GM19099 (cell line): ENCODE results near the gene RETREG1.

Experiments used
- POLR2A ChIP-seq: IDR thresholded peaks from 3 replicates; pipeline ENCODE4 v1.6.1; 2011; ENCODE audit warnings: low read depth; ENCODE audit not compliant: insufficient read length; ENCODE audit errors: extremely low read depth

The RETREG1 gene

DNA sequence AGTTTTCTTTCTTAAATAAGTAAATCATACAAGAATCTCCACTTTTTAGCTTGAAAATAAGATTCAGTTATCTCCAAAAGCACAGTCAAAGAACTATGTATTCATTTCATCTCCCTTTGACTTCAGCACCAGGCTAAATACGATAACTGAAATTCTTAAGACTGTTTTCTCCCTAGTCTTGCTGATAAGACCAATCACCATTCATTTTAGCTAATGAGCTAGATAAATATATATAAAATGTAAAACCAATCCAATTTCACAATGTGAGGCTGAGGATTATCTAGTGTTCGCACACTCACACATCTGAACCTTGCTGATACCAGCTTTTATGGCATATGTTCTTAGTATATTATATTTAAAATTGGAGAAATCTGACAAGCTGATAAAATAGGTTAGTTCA is 133.9 kb downstream of the RETREG1 start:
- TF ChIP-seq POLR2A: no peak

DNA sequence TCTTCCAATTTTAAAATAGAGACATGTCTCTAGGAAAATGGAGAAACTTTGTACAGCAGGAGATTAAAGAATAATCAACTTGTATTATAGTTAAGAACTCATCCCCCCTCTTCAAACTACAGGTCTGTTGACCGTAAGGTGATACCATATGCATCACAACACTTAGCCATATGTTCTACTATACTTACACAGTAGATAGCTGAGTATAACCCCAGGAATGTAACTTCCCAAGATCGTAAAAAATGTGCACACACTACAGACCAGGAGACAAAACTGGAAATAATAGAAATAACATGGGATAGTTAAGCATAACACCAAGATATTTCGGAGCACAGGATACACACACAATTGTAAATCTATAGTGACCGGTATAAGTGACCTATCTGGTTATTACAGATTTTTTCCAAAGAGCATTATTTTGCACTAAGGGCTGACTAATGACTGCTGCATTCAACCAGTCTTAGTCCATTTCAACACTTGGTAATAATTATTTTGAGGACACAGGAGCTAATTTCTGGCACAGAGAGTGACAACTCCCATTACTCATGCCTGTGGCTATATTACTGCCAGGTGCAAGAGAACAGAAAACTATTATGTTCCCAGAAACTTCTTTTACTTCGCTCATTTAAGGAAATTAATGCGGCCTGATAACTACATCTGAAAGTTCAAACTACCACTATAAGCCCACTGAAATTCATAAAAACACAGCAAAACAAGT is 135.8 kb downstream of the RETREG1 start:
- TF ChIP-seq POLR2A: no peak

DNA sequence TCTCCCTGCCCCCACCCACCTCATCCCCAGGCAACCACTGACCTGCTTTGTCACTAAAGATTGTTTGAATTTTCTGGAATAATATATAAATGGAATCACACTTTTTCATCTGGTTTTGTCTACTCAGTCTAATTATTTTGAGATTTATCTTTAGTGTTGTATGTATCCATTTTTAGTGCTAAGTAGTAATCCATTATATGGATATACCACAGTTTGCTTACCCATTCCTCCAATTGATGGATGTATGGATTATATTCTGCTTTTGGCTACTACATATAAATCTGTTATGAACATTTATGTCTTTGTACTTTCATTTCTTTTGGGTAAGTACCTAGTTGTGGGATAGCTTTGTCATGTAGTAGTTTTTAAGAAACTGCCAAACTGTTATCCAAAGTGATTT is 136.7 kb downstream of the RETREG1 start:
- TF ChIP-seq POLR2A: no peak

DNA sequence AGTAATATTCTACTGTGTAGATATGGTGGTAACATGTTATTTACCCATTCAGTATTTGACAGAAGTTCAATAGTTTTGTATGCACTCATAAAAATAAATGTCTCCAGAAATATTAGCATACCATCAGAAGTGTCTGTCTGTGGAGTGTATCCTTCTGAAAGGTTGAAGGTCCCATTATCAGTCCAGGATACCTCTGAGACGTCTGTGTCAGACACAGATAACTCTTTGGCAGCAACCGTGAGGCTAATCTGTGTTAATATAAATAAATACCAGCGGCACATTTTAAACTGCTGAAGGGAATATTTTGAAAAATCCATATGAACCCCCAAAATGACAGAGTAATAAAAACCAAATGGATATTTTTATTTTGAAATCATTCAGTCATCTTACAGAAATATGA is 139.3 kb downstream of the RETREG1 start:
- TF ChIP-seq POLR2A: no peak

DNA sequence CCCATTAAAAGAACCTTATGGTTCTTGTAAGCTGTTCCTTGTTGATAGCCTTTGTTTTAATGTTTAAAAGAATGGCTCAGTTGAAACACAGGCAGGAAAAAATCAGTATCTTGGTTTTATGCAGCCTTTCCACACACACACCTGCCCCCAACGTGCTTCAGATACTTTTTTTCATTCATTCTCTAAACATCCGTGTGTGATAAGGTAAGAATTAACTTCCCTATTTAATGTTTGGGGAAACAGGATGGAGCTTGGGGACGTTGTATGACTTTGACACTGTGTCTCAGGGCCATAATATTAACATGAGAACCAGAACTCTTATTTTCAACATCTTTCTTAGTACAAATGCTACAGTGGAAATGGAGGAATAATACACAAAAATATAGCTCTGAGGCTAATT is 145.4 kb downstream of the RETREG1 start:
- TF ChIP-seq POLR2A: no peak

DNA sequence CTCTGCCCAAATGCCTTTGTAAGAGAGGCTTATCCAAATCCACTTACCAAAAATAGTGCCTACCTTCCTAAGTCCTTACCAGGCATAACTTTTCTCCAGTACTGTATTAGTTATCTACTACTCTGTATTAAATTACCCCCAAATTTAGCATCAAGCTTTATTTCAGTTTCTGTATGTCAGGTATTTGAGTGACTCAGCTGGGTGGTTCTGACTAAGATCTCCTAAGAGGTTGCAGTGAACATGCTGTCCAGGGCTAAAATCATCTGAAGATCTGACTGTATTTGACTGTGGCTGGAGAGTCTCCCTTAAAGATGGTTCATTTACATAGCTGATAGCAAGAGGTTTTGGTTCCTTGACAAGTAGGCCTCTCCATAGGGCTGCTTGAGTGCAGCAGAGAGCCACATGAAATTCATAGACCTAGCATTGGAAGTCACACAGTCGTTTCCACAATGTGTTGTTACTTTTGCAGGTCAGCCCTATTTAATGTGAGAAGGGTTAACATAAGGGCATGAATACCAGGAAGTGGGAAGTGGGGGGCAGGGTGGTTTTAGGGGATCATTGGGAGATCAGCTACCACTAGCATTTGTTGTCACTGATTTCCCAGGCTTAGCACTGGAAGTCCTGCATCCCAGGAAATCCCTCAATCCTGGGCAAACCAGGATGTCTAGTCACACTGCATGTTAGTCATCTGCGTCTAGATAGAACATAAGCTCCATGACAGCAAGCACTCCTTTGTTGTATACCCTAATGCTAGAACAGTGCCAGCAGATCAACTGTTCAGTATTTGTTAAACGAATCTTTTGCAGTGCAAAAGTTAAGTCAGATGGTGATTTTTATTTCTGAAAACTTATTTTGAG is 149.2 kb downstream of the RETREG1 start:
- no peak for TF ChIP-seq POLR2A

DNA sequence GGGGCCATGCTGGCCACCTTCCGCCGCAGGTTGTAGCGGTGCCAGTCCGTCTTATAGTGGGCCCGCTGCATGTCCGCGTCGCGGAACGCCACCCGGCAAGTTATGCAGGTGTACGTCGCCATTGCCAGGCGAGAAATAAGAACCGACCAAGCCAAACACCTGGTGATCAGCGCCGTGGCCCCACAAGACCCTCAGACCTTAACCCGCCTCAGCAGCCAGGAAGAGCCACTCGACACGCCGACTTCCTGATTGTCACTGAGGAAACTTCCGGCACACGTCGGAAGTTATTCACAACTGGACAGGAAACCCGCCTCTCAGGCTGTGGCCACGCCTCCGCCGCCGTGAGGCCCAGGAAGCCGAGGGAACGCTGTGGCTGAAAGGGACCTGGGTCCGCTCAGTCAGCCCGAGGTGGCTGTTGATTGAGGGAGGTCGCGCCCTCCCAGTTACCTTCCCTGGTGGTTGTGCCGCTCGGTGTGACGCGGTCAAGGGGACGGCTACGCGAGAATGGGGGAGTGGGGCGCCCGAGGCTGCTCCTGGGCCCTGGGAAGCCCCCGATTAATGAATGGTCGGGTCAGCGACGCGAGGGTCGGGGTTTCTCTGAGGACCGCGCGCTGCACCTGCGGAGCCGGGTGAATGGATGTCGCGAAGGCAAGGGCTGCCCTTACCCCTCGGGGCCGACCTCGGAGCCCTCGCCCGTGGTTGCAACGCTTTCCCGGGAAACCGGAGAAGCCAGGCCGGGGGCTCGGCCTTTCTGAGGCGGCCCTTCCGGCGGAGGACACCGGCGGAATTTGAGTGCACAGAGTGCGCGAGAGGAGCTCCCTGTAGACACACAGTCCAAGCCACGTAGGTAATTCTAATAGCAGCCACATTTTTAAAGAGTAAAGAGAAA is 151.0 kb downstream of the RETREG1 start, which contains the start of gene ZNF622:
ZNF622 (minus strand) TSS at position 257 of the 889 bp plus-strand sequence; CDS start at position 122, 135 bp downstream.
- peak; percentile 97 for TF ChIP-seq POLR2A

DNA sequence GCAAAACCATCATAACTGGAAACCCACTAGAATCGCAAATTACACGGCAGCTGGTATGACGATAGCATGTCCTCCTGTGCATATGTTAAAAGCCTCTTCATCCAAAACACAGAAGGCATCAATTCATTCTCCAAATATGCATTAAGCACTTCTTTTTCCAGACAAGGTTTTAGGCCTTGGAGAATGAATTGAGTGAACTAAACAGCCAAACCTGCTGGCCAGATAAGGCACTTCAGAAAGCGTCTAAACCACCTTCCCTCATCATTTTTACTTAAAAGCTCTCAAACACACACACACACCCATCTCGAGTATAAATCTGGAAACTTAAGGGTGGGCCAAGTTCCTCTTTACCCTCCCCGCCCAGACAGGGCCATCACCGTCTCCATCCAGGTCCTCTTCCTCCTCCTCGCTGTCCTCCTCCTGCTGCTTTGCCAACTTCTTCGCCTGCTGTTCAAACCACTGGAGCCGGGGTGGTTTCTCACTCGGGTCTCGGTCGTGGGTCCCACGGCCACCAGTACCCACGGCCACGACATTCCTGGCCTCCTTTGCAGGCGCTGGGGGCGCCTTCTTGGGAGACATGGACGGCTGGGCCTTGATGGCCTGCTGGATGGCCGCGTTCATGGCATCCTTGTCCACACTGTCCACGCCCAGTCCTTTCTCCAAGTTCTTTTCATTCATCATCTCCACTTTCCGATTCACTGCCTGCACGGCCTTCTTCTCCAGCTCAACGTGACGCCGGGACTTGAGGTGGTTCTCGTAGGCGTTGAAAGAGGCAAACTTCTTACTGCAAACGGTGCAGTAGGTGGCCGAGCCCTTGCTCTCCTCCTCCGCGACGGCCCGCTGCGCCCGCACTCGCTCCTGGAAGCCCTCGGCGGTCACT is 151.9 kb downstream of the RETREG1 start:
- TF ChIP-seq POLR2A: no peak

DNA sequence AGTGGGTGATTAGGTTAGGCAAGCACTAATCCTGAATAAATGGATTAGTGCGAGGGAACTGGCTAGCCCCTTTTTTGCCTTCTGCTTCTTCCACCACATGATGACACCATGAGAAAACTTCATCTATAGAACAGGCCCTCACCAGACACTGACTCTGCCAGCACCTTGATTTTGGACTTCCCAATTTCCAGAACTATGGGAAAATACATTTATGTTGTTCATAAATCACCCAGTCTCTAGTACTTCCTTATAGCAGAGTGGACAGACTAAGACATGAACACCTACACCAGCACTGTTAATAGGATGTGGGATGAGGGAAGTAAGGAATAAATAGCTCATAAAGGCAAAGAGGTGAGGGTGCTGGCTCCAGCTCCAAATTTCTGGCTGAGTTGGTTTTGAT is 152.6 kb downstream of the RETREG1 start:
- no peak for TF ChIP-seq POLR2A

DNA sequence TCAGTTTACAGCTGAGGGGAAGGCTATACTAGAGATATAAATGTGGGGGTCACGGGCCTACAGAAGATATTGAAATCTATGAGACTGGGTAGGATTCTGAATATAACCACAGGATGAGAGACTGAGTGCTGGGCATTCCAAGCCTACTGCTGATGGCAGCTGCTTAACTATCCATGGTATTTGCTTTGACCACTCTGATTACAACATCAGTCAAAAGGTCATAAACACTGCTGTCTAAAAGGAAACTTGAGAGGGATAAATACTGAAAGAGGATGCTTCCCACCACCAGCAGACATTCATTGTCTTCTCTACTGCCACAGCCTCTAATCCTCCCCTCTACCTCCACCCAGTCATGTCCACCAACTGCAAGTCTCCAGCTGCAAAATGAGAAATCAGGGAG is 155.0 kb downstream of the RETREG1 start:
- TF ChIP-seq POLR2A: no peak

DNA sequence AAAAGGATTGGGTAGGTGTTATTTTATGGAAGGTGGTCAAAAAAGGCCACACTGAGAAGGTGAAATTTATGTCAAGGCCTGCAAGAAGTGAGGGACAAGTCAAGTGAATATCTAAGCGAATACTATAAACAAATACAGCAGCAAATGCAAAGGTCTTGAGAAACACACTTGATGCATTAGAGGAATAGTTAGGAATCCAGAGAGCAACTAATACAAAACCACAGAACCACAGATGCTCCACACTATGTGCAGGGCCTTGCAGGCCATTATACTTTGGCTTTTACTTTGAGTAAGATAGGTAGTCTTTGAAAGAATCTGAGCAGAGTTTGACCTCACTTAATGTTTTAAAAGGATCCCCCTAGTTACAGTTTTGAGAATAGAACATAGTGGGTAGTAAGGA is 155.8 kb downstream of the RETREG1 start:
- no peak for TF ChIP-seq POLR2A

DNA sequence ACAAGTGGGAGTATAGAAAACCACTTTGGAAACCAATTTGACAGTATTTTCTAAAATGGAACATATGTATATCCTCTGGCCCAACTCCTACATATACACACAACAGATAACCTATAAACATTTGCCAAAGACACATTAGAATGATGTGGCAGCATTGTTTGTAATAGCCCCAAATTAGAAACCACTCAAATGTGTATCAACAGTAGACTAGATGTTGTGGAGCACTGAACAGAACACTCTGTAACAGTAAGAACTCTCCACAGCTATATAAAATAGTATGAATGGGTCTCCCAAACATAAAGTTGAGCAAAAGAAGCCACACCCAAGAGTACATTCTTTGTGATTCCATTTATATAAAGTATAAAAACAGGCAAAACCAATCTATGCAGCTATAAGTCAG is 157.3 kb downstream of the RETREG1 start:
- TF ChIP-seq POLR2A: no peak

DNA sequence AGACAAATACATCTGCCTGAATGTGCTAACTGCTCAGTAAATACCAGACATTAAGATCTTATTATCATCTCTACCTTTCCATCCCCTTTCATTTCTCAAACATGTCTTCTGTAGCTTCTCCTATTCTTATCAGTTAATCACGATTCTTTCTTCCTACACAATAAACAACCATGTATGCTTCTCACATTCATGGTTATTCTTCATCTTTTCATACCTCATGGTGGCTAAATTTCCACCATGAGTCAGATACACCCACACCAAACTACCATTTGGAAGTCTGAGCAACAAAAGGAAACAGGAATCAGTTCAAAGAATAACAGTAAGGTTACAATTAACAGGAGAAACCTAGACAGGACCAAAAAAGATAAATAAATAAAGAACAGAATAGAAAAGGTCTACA is 158.9 kb downstream of the RETREG1 start:
- no peak for TF ChIP-seq POLR2A

DNA sequence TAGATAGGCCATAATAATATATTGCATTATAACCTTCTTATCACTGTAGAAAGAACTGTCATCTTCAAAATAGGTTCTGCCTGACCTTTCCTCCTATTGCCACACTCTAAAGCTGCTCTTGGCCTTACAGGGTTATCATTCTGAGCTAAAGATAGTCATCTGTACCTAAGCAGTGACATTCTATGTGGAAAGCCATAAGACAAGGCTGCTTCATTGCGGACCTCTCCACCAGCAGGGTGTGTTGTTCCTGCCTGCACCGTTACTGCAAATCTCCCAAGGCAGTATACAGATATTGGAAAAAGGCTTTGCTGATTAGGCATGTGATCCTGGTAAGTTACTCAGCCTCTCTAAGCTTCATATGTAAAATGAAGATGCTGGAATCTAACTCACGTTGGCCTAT is 159.3 kb downstream of the RETREG1 start:
- no peak for TF ChIP-seq POLR2A
